NB4 (cell line): ENCODE results near the gene GMDS.

Experiments used
- DNase-seq: peaks from one replicate; pipeline ENCODE4 v3.0.0; 2010; ENCODE audit warnings: low read depth
- H3K4me3 ChIP-seq: one replicate; pipeline ENCODE4 v1.5.1; 2011; ENCODE audit warnings: mild to moderate bottlenecking, low read depth, low read length, moderate library complexity
- CTCF ChIP-seq: IDR thresholded peaks from one replicate; pipeline ENCODE4 v1.5.1; 2012; ENCODE audit warnings: low read depth, low read length
- MAX ChIP-seq: IDR thresholded peaks from 2 replicates; pipeline ENCODE4 v1.6.1; 2011; ENCODE audit warnings: low read depth, low read length
- MYC ChIP-seq: IDR thresholded peaks from 2 replicates; pipeline ENCODE4 v1.6.1; 2011; ENCODE audit warnings: low read depth, low read length
- POLR2A ChIP-seq: IDR thresholded peaks from 2 replicates; pipeline ENCODE4 v1.6.1; 2011; ENCODE audit warnings: mild to moderate bottlenecking; ENCODE audit not compliant: insufficient read length; ENCODE audit errors: extremely low read depth

GMDS gene

GRCh38 chr6:1580585-1580984, 664.8 kb downstream of the GMDS start:
- no peak overlapping the region for H3K4me3 ChIP-seq
- DNase-seq, result no peak
- TF ChIP-seq MYC, result no peak
- no peak for TF ChIP-seq CTCF
- TF ChIP-seq POLR2A, result no peak
- no peak for TF ChIP-seq MAX

GRCh38 chr6:1580109-1580508, 665.3 kb downstream of the GMDS start:
- no peak for TF ChIP-seq POLR2A
- no peak for TF ChIP-seq MAX
- no peak for TF ChIP-seq MYC
- no peak for TF ChIP-seq CTCF
- no peak for DNase-seq

GRCh38 chr6:1579096-1579495, 666.3 kb downstream of the GMDS start:
- no peak overlapping the region for H3K4me3 ChIP-seq
- DNase-seq, result no peak
- TF ChIP-seq CTCF (no peak), POLR2A (no peak), MYC (no peak), MAX (no peak)

More at GRCh38 chr6:1580109-1580508, 665.3 kb downstream of the GMDS start:
- no peak overlapping the region for H3K4me3 ChIP-seq

GRCh38 chr6:1577896-1578745, 667.3 kb downstream of the GMDS start:
- TF ChIP-seq MYC, result no peak
- no peak for TF ChIP-seq MAX
- no peak for TF ChIP-seq POLR2A
- TF ChIP-seq CTCF, result no peak
- no peak overlapping the region for H3K4me3 ChIP-seq
- DNase-seq, result no peak

- no peak for DNase-seq
- H3K4me3 ChIP-seq, result no peak overlapping the region
- TF ChIP-seq POLR2A, result no peak
- no peak for TF ChIP-seq MAX
- TF ChIP-seq CTCF, result no peak
- TF ChIP-seq MYC, result no peak
These were observed 668.2 kb downstream of the GMDS start for GRCh38 chr6:1577146-1577680.
